Pancreas (tissue), 10 donors: Measurements from ENCODE around the gene ZCCHC9. TPM values are rescaled to one million over a fixed set of nuclear protein-coding genes. Genes with fewer than 3 reads are reported as not detected.

Experiments used
- ATAC-seq, 4 donors: fragments of 200-7000 bp; cut with Tn5 transposase; one replicate each; pipeline versions ENCODE4 v1.8.0 to v1.9.1; 2020; ENCODE audit warnings: mild to moderate bottlenecking in 4 of 4, moderate library complexity in 4 of 4
- DNase-seq, 6 donors: peaks; one replicate each; pipeline ENCODE4 v3.0.0-alpha.2; 2020
- FAIRE-seq: peaks from 2 replicates; lab custom pipeline; 2012; peaks lifted over from hg19 to GRCh38; lab: Jason Lieb, UNC
- H3K27ac ChIP-seq, 4 donors: fragments of 200-600 bp; sonication (generic); 1 replicate in 3 of 4; 2 replicates in 1 of 4; pipeline versions ENCODE4 v1.5.0 to v1.8.0; 2020
- H3K27me3 ChIP-seq, 4 donors: fragments of 200-600 bp; one replicate each; pipeline ENCODE4 v1.8.0; 2021
- H3K36me3 ChIP-seq, 3 donors: fragments of 200-600 bp; sonication (generic) in 1 of 3; one replicate each; pipeline versions ENCODE4 v1.5.0 to v1.8.0; 2020 to 2021
- H3K4me1 ChIP-seq, 3 donors: fragments of 200-600 bp; one replicate each; pipeline ENCODE4 v1.8.0; 2021
- H3K4me3 ChIP-seq, 4 donors: fragments of 200-600 bp; sonication (generic) in 2 of 4; one replicate each; pipeline versions ENCODE4 v1.5.0 to v1.8.0; 2020 to 2021
- H3K9me3 ChIP-seq, 4 donors: fragments of 200-600 bp; one replicate each; pipeline ENCODE4 v1.8.0; 2021
- WGBS, 2 donors: extraction: QIAGEN DNeasy Blood & Tissue Kit; methylation state at CpG; one replicate each; pipeline ENCODE4 v1.1.7; 2013; 5-methylcytosine and 5-hydroxymethylcytosine counted together
- intact Hi-C, 3 donors: fragments of 100-400 bp; cut with DNase I; formaldehyde crosslinking; loops; one replicate each; pipeline versions ENCODE4 v1.11.1 to v1.14.2; 2022
- polyA plus RNA-seq, 2 donors: library from polyadenylated mRNA; stranded (reverse); fragments of 200-250 nt; gene quantifications; one replicate each; pipeline ENCODE4 v1.2.3, GENCODE V29; 2013
- total RNA-seq, 6 donors: library from RNA; stranded (reverse); fragmentation: NEBNext Ultra II Directional in 4 of 6; extraction: Animal tissue kit (Norgen Biotek cat#: 25700) in 4 of 6; gene quantifications; one replicate each; pipeline versions ENCODE4 v1.2.1 to v1.2.4, GENCODE V29; 2021 to 2023
- TF ChIP-seq, protein P1 (sequence below), 4 donors: fragments of 200-600 bp; sonication (generic) in 3 of 4; IDR thresholded peaks; one replicate each; pipeline versions ENCODE4 v1.5.0 to v1.8.0; 2021; ENCODE audit warnings: antibody characterized with exemption in 4 of 4
- donor health status: healthy with polysubstance abuse.
- donor health status: DM: no; HTN: no; CAD: no; lungs with moderate emphysema.
- donor health status: DM: no; HTN: no; CAD: no.
- donor health status: control.
- donor health status: control.
- donor health status: Bipolar disorder and iron deficiency.
- donor health status: DM: yes; HTN: yes; CAD: no.
- donor health status: DM: no; HTN: no; CAD: no.
- donor health status: DM: no; HTN: no; CAD: no.
- donor health status: DM: yes; HTN: yes; CAD: no.

Gene ZCCHC9
- total and polyA plus RNA-seq, 8 donors = 6.1 to 14.7 (median 7.6) TPM

DNA sequence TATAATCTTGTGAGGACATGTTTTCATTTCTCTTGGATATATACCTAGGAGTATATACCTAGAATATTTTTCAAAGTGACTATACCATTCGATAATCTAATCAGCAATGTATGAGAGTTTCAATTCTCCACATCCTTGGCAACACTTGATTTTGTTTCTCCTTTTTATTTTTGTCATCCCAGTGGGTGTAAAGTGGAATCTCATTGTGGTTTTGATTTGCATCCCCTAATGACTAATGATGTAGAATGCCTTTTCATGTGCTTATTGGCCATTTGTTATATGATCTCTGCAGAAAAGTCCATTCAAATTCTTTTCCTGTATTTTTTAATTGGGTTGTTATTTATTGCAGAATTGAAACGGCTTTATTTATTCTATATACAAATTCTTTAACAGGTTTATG, 15.2 kb downstream of the ZCCHC9 start:
- ATAC-seq = no peak
- no peak for FAIRE-seq
- Histone ChIP-seq H3K9me3 (no peaks in the 10 kb centered on the region), H3K4me1 (no peaks in the 10 kb centered on the region), H3K4me3 (no peak overlapping the region), H3K36me3 (peaks cover 0 to 9% (median 0%) of the 10 kb centered on the region in 3 donors), H3K27me3 (no peaks in the 10 kb centered on the region), H3K27ac (no peak overlapping the region)
- DNase-seq = no peak
- WGBS, 2 donors = 85 to 91% methylated on average over 2 of the region's 2 CpGs
- TF ChIP-seq, protein P1, sequence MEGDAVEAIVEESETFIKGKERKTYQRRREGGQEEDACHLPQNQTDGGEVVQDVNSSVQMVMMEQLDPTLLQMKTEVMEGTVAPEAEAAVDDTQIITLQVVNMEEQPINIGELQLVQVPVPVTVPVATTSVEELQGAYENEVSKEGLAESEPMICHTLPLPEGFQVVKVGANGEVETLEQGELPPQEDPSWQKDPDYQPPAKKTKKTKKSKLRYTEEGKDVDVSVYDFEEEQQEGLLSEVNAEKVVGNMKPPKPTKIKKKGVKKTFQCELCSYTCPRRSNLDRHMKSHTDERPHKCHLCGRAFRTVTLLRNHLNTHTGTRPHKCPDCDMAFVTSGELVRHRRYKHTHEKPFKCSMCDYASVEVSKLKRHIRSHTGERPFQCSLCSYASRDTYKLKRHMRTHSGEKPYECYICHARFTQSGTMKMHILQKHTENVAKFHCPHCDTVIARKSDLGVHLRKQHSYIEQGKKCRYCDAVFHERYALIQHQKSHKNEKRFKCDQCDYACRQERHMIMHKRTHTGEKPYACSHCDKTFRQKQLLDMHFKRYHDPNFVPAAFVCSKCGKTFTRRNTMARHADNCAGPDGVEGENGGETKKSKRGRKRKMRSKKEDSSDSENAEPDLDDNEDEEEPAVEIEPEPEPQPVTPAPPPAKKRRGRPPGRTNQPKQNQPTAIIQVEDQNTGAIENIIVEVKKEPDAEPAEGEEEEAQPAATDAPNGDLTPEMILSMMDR (IDR thresholded peaks at IDR 0.05) = no peak
- intact Hi-C loops = no loop called here

DNA sequence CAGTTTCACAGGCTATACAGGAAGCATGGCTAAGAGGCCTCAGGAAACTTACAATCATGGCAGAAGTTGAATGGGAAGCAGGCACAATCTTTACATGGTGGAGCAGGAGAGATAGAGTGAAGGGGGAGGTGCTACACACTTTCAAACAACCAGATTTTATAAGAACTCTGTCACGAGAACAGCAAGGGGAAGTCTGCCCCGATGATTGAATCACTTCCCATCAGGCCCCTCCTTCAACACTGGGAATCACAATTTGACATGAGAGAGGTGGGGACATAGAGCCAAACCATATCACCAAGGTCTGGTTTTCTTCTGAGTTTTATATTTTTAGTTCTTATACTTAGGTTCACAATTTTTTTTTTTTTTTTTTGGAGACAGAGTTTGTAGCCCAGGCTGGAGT, 16.1 kb downstream of the ZCCHC9 start:
- DNase-seq (no peak), FAIRE-seq (no peak), ATAC-seq (no peak)
- Histone ChIP-seq H3K9me3 (no peaks in the 10 kb centered on the region), H3K27me3 (no peaks in the 10 kb centered on the region), H3K27ac (no peak overlapping the region), H3K36me3 (no peaks in the 10 kb centered on the region), H3K4me1 (no peaks in the 10 kb centered on the region), H3K4me3 (no peak overlapping the region)
- TF ChIP-seq, protein P1 (IDR thresholded peaks at IDR 0.05) = no peak
- WGBS, 2 donors = 44 to 47% methylated on average over 2 of the region's 2 CpGs
- intact Hi-C loops = no loop called here

DNA sequence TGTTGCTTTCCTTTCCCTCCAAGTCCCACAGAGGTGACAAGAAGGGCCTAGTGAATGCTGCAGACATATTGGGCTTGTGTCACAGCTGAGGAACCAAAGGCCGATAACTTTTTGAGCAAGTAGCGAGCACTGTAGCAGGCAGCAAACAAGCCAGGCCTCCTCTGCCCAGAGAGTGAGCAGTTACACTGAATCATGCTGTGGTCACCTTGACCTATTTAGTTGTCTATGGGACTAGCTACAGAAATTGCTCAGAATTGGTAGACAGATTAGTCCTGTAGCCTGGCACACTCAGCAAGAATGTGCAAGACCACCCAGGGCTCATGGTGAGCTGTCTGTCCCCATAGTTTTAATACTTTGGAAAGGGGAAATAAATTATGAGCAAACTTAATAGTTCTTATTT, 25.2 kb downstream of the ZCCHC9 start:
- H3K9me3 ChIP-seq = no peaks in the 10 kb centered on the region
- H3K4me3 ChIP-seq = no peak overlapping the region
- 96 to 98% methylated on average over 2 of the region's 2 CpGs for WGBS, 2 donors
- no peaks in the 10 kb centered on the region for H3K4me1 ChIP-seq
- intact Hi-C loops = no loop called here
- DNase-seq (no peak), FAIRE-seq (no peak), ATAC-seq (no peak)
- H3K36me3 ChIP-seq = no peaks in the 10 kb centered on the region
- TF ChIP-seq, protein P1 (IDR thresholded peaks at IDR 0.05) = no peak
- no peak overlapping the region for H3K27ac ChIP-seq
- no peaks in the 10 kb centered on the region for H3K27me3 ChIP-seq

DNA sequence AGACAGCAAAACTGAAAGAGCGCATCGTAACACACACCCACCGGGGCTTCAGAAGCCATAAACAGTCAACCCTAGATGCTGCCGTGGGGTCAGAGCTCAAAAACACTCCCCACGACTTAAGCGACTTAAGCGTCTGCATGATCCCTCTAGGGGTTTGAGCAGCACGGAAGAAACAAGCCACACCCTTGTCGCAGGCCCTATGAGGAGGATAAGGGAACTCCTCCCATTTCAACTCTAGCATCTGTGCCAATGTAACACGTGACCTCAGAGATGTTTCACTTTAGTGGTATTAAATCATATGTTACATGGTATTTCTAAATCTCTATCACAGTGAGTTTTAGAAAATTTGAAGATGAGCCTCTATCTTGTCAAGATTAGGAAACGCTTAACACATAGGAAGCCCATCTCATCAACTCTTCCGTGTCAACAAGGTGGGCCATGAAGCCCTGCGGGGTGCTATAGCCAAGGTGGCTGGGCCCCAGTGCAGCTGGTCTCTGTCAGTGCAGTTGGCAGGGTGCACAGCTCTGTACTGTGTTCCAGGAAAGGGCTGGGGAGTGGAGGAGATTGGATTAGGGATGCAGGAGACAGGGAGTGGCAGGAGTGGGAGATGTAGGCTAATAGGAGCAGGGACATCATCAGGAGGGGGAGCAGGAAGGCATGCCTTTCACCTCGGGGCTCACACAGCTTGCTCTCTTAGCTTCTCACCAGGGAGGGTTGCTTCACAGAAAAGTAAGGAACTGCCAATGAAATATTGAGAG, 33.1 kb downstream of the ZCCHC9 start:
- no peaks in the 10 kb centered on the region for H3K9me3 ChIP-seq
- no peaks in the 10 kb centered on the region for H3K27me3 ChIP-seq
- H3K27ac ChIP-seq = no peak overlapping the region
- intact Hi-C loops = no loop called here
- no peaks in the 10 kb centered on the region for H3K36me3 ChIP-seq
- DNase-seq = no peak
- TF ChIP-seq, protein P1 (IDR thresholded peaks at IDR 0.05) = no peak
- H3K4me3 ChIP-seq = no peak overlapping the region
- no peak for FAIRE-seq
- no peaks in the 10 kb centered on the region for H3K4me1 ChIP-seq
- no peak for ATAC-seq
- 69 to 73% methylated on average over 14 of the region's 14 CpGs for WGBS, 2 donors

GRCh38 chr5:81335946-81336345, 34.6 kb downstream of the ZCCHC9 start:
- Histone ChIP-seq H3K27me3 (no peaks in the 10 kb centered on the region), H3K4me1 (no peaks in the 10 kb centered on the region), H3K27ac (no peak overlapping the region), H3K4me3 (no peak overlapping the region), H3K9me3 (no peaks in the 10 kb centered on the region), H3K36me3 (no peaks in the 10 kb centered on the region)
- intact Hi-C loops = no loop called here
- DNase-seq (no peak), ATAC-seq (no peak), FAIRE-seq (no peak)
- WGBS, 2 donors = 73 to 75% methylated on average over 2 of the region's 2 CpGs
- TF ChIP-seq, protein P1 (IDR thresholded peaks at IDR 0.05) = no peak
